Prostate gland (tissue), 2 donors: ENCODE measurements around the gene CYTH1. TPM values are rescaled to one million over a fixed set of nuclear protein-coding genes. Genes with fewer than 3 reads are reported as not detected.

Experiments used
- DNase-seq: peaks from one replicate; pipeline ENCODE4 v3.0.0-alpha.2; 2019; ENCODE audit warnings: low spot score
- H3K27ac ChIP-seq, 2 donors: fragments of 200-600 bp; sonication (generic); 2 replicates each; pipeline ENCODE4 v1.5.1; 2017 to 2019
- H3K27me3 ChIP-seq: fragments of 200-600 bp; sonication (generic); replicated peaks from 2 replicates; pipeline ENCODE4 v1.5.1; 2019; ENCODE audit not compliant: insufficient read depth
- H3K36me3 ChIP-seq, 2 donors: fragments of 200-600 bp; sonication (generic); 1 replicate in 1 of 2; 2 replicates in 1 of 2; pipeline versions ENCODE4 v1.5.1 to v1.8.1; 2017 to 2019
- H3K4me1 ChIP-seq: fragments of 200-600 bp; sonication (generic); replicated peaks from 2 replicates; pipeline ENCODE4 v1.5.1; 2019
- H3K4me3 ChIP-seq, 2 donors: fragments of 200-600 bp; sonication (generic); 2 replicates each; pipeline ENCODE4 v1.5.1; 2017 to 2019
- H3K9me3 ChIP-seq: fragments of 200-600 bp; sonication (generic); 2 replicates; pipeline ENCODE4 v1.5.1; 2017
- CTCF ChIP-seq, 4 experiments: fragments of 200-600 bp in 2 of 4; fragments of 450-650 bp in 2 of 4; sonication (generic) in 2 of 4; IDR thresholded peaks; 1 replicate in 3 of 4; 2 replicates in 1 of 4; pipeline ENCODE4 v1.5.1; 2016 to 2019; ENCODE audit warnings: antibody characterized with exemption in 4 of 4, mild to moderate bottlenecking in 2 of 4, moderate library complexity in 2 of 4
- POLR2A ChIP-seq: fragments of 450-650 bp; IDR thresholded peaks from one replicate; pipeline ENCODE4 v1.6.1; 2016; ENCODE audit warnings: antibody characterized with exemption, mild to moderate bottlenecking
- POLR2AphosphoS5 ChIP-seq: sonication (generic); formaldehyde crosslinking; IDR thresholded peaks from one replicate; pipeline ENCODE4 v1.6.1; 2017; ENCODE audit warnings: antibody characterized with exemption
- WGBS: methylation state at CpG from one replicate; pipeline ENCODE4 v1.1.5; 2018; 5-methylcytosine and 5-hydroxymethylcytosine counted together
- intact Hi-C: fragments of 100-400 bp; cut with DNase I; formaldehyde crosslinking; loops from one replicate; pipeline ENCODE4 v1.14.2; 2022
- total RNA-seq, 2 donors: library from RNA; depleted of rRNA; stranded (reverse); fragments of >200 nt; gene quantifications; one replicate each; pipeline ENCODE4 v1.1.0, GENCODE V29; 2016

Gene CYTH1
- total RNA-seq, 2 donors from 2014 or later: 65.2 to 73.9 TPM

DNA sequence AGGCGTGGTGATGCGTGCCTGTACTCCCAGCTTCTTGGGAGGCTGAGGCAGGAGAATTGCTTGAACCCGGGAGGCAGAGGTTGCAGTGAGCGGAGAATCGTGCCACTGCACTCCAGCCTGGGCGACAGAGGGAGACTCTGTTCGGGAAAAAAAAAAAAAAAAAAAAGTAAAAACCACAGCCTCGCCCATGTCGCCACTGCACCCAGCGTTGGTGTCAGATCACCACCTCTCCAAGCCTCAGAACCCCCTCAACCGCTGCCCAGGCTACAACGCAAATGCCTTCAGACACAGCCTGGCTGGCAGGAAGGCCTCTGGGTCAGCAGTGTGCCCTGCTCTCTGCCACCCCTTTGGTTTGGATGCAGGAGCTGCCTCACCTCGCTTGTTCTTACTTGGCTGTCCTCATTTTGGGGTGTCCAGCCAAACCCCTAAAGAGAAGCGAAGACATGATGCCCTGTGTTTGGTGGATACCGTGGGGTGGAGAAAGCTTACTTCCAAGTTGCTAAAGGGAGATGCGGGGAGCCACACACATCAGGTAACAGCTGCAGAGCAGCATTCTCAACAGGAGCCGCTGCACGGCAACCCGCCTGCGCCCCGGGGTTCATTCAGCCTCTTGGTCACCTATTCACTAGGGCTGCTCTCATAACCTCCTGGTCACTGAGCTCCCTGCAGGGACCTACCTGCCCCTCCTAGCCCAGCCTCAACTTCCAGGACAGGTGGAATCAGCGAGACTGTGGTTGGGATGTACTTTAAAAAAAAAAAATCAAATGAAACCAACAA is 13.0 kb upstream of the CYTH1 start:
- 89% methylated on average over 22 of the region's 22 CpGs for WGBS
- H3K4me1 ChIP-seq: peaks cover 12% of the 10 kb centered on the region
- H3K27ac ChIP-seq: peak overlapping the region in 1 of 2 donors; percentile 74
- H3K4me3 ChIP-seq: no peak overlapping the region
- no peak for DNase-seq
- peaks cover 0 to 7% of the 10 kb centered on the region in 2 donors for H3K36me3 ChIP-seq
- no peaks in the 10 kb centered on the region for H3K27me3 ChIP-seq
- H3K9me3 ChIP-seq: no peaks in the 10 kb centered on the region
- intact Hi-C loops: no loop called here
- no peak for TF ChIP-seq POLR2AphosphoS5
- TF ChIP-seq POLR2A: no peak

GRCh38 chr17:78794399-78794798 is 12.3 kb upstream of the CYTH1 start:
- DNase-seq: no peak
- WGBS: 90% methylated on average over 16 of the region's 16 CpGs
- Histone ChIP-seq H3K27me3 (no peaks in the 10 kb centered on the region), H3K36me3 (peaks cover 0 to 7% of the 10 kb centered on the region in 2 donors), H3K4me3 (no peak overlapping the region), H3K27ac (no peak overlapping the region), H3K9me3 (no peaks in the 10 kb centered on the region), H3K4me1 (peaks cover 12% of the 10 kb centered on the region)
- intact Hi-C loops: no loop called here
- TF ChIP-seq POLR2AphosphoS5: no peak
- TF ChIP-seq CTCF (IDR thresholded peaks at IDR 0.05): no peak
- TF ChIP-seq POLR2A: no peak

DNA sequence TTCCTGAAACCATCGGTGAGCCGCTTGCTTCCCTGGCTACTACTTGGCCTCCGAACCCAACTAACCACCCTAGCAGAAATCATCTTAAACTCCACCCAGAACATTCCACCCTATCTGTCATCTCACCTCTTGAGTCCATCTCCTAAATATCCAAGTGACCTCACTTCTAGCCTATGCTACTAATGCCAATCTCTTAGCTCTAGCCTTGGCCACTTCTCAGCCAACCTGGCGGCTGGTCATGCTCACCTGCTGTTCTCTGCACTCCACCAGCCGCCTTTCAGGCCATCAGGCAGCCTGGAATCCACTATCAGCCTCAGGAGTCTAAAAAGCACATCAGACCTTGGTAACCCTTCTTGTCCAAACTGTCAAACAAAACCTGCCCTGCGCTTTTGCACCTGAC is 11.9 kb upstream of the CYTH1 start:
- Histone ChIP-seq H3K4me3 (no peak overlapping the region), H3K27me3 (no peaks in the 10 kb centered on the region), H3K36me3 (peaks cover 0 to 7% of the 10 kb centered on the region in 2 donors), H3K27ac (no peak overlapping the region), H3K4me1 (peaks cover 12% of the 10 kb centered on the region), H3K9me3 (no peaks in the 10 kb centered on the region)
- intact Hi-C loops: no loop called here
- DNase-seq: no peak
- 78% methylated on average over 6 of the region's 6 CpGs for WGBS
- TF ChIP-seq POLR2AphosphoS5: no peak
- TF ChIP-seq POLR2A: no peak
- no peak for TF ChIP-seq CTCF (IDR thresholded peaks at IDR 0.05)

- TF ChIP-seq POLR2A (no peak), CTCF (IDR thresholded peaks at IDR 0.05) (no peak), POLR2AphosphoS5 (no peak)
- no peaks in the 10 kb centered on the region for H3K27me3 ChIP-seq
- no peak overlapping the region for H3K27ac ChIP-seq
- H3K4me3 ChIP-seq: no peak overlapping the region
- 93% methylated on average over 10 of the region's 10 CpGs for WGBS
- no peak for DNase-seq
- H3K9me3 ChIP-seq: no peaks in the 10 kb centered on the region
- peaks cover 0 to 4% of the 10 kb centered on the region in 2 donors for H3K36me3 ChIP-seq
- peaks cover 12% of the 10 kb centered on the region for H3K4me1 ChIP-seq
- intact Hi-C loops: no loop called here
Observed at GRCh38 chr17:78793415-78793814, 11.3 kb upstream of the CYTH1 start.

DNA sequence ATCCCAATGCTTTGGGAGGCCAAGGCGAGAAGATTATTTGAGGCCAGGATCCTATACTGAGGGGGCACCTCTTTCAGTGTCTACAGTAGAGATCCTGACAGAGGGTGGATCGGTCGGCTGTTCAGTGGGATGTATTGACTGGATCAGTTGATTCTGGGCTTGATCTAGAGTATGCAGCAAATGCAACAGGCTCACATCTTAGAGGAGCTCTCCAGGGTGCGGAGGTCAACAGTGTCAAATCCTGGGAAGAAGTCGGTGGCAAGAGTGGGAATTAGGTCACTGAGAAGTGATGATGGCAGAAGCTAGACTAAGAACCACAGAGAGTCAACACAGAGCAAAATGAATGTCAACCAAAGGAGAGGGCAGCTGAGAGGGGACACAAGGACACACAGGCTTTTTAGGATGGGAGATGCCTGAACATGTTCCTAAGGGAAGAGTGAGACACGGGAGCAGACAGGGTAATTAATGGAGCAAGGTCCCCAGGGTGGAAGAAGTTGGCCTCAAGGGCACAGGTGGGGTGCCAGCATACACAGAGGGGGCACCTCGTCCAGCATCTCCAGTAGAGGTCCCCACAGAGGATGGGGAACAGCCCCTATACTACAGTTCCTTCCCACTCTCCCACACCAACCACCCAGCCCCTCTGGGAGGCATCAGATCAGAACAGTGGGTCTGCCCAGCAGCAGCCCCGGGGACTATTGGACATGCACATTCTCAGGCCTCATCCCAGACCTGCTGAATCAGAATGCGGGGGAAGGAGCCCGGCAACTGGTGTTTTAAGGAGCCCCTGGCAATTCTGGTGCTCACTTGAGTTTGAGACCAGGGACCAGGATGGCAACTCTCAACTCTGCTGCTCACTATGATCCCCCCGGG is 10.0 kb upstream of the CYTH1 start:
- no peak for TF ChIP-seq POLR2AphosphoS5
- TF ChIP-seq POLR2A: no peak
- TF ChIP-seq CTCF (IDR thresholded peaks at IDR 0.05): no peak
- Histone ChIP-seq H3K27ac (peak overlapping the region in 1 of 2 donors; percentile 23), H3K9me3 (no peaks in the 10 kb centered on the region), H3K36me3 (no peaks in the 10 kb centered on the region), H3K4me1 (peaks cover 12% of the 10 kb centered on the region), H3K4me3 (no peak overlapping the region), H3K27me3 (no peaks in the 10 kb centered on the region)
- intact Hi-C loops: no loop called here
- no peak for DNase-seq
- WGBS: 72% methylated on average over 11 of the region's 11 CpGs
